ENCODE measurements around the gene GATA6.

- TF ChIP-seq CTCF (IDR thresholded peaks at IDR 0.05) (no peak), POLR2AphosphoS5 (IDR thresholded peaks at IDR 0.05; ENCODE audit: low read depth, low read length) (no peak), PBX3 (IDR thresholded peaks at IDR 0.05) (no peak), GATA2 (CRISPR knock-in tag; IDR thresholded peaks at IDR 0.05) (no peak), FOXM1 (IDR thresholded peaks at IDR 0.05; ENCODE audit: low read depth) (no peak)
Measured at GRCh38 chr18:22179174-22179573, 9.8 kb downstream of the GATA6 start.

Data from SK-N-SH (cell line).